ENCODE measurements around the gene IMPA2. TPM values are rescaled to one million over a fixed set of nuclear protein-coding genes. Genes with fewer than 3 reads are reported as not detected.

The IMPA2 gene
- total RNA-seq, 4 donors from 2014 or later = 39.5 to 62.7 (median 43.3) TPM

GRCh38 chr18:11992096-11992790 is 10.9 kb downstream of the IMPA2 start:
- TF ChIP-seq CTCF (IDR thresholded peaks at IDR 0.05; ENCODE audit: low read depth) = no peak

- no peak for TF ChIP-seq CTCF (IDR thresholded peaks at IDR 0.05; ENCODE audit: low read depth)
Observed at GRCh38 chr18:11993264-11993916, 12.1 kb downstream of the IMPA2 start.

GRCh38 chr18:11994336-11994702 is 13.0 kb downstream of the IMPA2 start:
- no peak for TF ChIP-seq CTCF (IDR thresholded peaks at IDR 0.05; ENCODE audit: low read depth)

- no peak for TF ChIP-seq CTCF (IDR thresholded peaks at IDR 0.05; ENCODE audit: low read depth)
Observed at GRCh38 chr18:11994703-11995444, 13.6 kb downstream of the IMPA2 start.

- no peak for TF ChIP-seq CTCF (IDR thresholded peaks at IDR 0.05; ENCODE audit: low read depth)
Observed at GRCh38 chr18:11995445-11996189, 14.3 kb downstream of the IMPA2 start.

- no peak for TF ChIP-seq CTCF (IDR thresholded peaks at IDR 0.05; ENCODE audit: low read depth)
Observed at GRCh38 chr18:11996190-11996754, 15.0 kb downstream of the IMPA2 start.
